Measurements from ENCODE around the gene ANXA7.
"Not testable (repeated sequence)": the region's sequence is repeated elsewhere in the genome, so short reads cannot be mapped to it uniquely, and the experiment has no call there.

Gene ANXA7

DNA sequence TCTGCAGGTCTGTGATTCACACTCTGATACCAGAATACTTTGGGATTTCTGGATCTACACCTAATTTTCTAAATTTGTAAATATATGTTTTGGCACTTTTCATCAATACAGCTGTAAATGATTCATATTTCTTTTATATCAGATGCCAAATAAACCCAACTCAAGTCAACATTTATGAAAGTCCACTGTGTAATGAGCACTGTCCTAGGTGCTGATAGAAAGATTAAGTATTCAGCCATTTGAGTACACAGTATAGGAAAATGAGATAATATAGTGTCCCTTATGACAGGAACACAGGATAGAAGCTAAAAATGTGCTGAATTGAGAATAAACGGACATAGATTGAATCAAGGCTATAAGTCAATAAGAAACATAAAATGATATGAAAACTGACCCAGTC lies 6.4 kb downstream of the ANXA7 start:
- no peak for FAIRE-seq

DNA sequence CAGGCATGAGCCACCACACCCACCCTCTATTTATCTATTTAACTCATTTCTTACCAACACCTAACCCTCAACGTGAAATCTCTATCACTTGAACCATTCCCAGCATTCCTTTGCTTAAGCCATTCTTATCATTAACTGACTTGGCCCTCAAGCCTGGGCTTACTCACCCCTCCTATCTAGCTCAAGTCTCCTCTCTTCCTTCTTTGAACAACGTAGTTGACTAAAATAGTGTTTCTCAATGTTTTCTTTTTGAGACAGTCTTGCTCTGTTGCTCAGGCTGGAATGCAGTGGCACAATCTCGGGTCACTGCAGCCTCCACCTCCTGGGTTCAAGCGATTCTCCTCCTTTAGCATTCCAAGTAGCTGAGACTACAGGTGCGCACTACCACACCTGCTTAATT lies 7.0 kb downstream of the ANXA7 start:
- FAIRE-seq: no peak

DNA sequence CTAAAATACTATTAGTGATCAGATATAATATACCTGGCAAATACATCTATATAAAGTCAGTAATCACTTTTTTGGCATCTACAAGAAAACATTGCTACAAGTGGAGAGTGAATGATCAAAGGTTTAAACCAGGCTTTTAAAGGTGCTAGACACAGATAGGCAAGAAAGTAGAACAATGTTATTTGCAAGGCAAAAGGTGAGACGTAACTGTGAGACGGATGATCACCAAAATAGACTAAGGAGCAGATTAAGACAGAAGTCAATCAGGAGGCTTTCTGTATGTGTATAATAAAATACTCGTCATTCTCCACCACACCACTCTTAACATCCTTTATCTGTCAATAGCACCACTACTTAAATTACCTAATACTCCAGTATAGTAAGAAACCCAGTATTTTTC lies 8.3 kb downstream of the ANXA7 start:
- FAIRE-seq: no peak

DNA sequence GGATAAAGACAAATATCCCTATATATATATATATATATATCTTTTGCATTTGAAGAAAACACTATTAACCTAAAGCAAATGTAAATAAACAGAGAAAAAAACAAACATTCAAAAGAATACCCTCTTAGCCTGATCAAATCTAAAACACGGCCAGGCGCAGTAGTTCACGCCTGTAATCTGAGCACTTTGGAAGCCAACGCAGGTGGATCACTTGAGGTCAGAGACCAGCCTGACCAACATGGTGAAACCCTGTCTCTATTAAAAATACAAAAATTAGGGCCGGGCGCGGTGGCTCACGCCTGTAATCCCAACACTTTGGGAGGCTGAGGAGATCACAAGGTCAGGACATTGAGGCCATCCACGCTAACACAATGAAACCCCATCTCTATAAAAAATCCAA lies 9.2 kb downstream of the ANXA7 start:
- FAIRE-seq: no peak

DNA sequence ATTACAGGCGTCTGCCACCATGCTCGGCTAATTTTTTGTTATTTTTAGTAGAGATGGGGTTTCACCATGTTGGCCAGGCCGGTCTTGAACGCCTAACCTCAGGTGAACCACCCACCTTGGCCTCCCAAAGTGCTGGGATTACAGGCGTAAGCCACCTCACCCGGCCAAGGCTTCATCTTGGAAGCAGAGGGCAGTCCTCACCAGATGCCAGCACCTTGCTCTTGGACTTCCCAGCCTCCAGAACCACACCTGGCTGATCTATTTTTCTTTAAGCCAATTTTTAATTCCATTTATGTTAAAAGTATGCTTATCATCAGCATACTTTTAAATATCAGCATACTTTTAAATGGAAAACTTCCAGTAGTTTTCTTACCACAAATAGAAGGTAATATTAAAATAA lies 12.2 kb downstream of the ANXA7 start:
- no peak for FAIRE-seq

GRCh38 chr10:73399063-73399462 lies 14.8 kb downstream of the ANXA7 start:
- FAIRE-seq: no peak

DNA sequence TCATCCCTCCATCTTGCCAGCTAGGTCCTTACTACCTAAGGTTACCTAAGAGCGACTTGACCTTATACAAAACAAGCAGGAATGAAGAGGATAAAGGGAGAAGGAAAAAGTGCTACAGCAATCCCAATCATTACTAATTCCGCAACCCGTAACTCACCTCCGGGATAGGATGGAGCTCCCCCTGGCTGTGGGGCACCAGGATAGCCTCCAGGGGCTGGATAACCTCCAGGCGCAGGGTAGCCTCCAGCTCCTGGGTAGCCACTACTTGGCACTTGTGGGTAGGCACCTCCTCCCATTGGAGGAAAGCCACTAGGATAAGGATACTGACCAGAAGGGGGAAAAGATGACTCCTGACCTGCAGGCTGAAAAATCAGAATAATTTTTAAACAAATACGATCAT lies 15.8 kb downstream of the ANXA7 start:
- FAIRE-seq: no peak

- not testable (repeated sequence) for FAIRE-seq
Measured at GRCh38 chr10:73394325-73394724, 19.5 kb downstream of the ANXA7 start.

DNA sequence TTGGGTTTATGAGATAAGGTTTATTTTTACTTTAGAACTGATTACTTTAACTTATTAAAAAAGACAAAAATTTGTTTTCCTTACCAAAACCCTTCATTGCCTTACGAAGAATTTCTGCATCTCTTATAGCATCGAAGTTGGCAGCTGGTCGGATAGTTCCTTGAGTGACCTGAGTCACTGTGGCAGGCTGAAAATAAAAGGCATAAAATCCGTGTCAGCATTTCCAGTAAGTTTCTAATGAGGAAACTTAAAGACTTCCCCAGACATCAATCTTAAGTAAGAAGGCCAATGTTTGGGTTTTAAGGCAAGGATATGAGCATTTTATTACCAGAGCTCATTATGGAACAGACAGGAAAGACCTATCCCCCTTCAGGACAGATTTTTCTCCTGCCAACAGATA lies 25.6 kb downstream of the ANXA7 start:
- no peak for FAIRE-seq

- FAIRE-seq: no peak
Measured at GRCh38 chr10:73386583-73386982, 27.3 kb downstream of the ANXA7 start.

DNA sequence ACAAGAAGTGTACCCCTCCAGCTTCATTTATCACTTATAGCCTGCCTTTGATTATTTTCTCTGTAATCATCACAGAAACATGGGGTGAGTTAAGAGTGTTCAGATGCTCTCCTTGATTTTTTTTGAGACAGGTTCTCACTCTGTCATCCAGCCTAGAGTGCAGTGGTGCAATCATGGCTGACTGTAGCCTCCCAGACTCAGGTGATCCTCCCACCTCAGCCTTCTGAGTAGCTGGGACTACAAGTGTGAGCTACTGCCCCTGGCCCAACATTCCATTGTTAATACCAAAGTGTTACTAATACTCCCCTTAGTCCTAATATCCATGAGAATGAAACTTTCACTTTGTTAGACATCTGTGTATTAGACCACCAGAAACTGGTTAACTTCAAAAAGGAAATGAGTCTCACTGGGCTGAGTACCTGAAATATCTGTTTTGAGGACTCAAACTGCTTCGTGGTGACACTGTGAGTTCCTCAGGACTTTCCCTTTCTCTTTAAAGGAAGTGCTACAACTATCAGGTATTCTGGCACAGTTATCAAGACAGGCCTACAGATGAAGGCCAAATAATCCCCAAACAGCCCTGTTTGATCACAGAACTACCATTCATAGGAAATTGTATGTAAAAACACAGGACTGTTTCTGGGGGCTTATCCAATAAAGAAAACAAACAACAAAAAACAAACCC lies 34.7 kb downstream of the ANXA7 start:
- FAIRE-seq: no peak

GRCh38 chr10:73376679-73377078 lies 37.2 kb downstream of the ANXA7 start:
- FAIRE-seq: no peak

DNA sequence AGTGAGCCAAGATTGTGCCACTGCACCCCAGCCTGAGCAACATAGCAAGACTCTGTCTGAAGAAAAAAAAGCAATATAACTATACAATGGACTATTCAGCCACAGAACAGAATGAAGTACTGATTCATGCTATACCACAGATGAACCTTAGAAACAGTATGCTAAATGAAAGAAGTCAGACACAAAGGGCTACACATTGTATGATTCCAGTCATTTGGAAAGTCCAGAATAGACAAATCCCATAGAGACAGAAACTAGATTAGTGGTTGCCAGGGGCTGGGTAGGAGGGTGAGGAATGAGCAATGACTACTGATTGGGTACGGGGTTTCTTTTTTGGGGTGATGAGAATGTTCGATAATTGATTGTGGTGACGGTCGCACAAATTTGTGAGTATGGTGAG lies 45.6 kb downstream of the ANXA7 start:
- FAIRE-seq: no peak

- no peak for FAIRE-seq
Measured at GRCh38 chr10:73366381-73367298, 47.2 kb downstream of the ANXA7 start.

- no peak for FAIRE-seq
Measured at GRCh38 chr10:73364964-73365363, 48.9 kb downstream of the ANXA7 start.

- no peak for FAIRE-seq
Measured at GRCh38 chr10:73359492-73359891, 54.4 kb downstream of the ANXA7 start.

GRCh38 chr10:73358331-73359279 lies 55.3 kb downstream of the ANXA7 start, which contains the start of gene CFAP70:
Gene CFAP70 (minus strand): TSS chr10:73358864. CDS start chr10:73354796, 4,068 bp downstream.
- FAIRE-seq: peak; percentile 96

- FAIRE-seq: no peak
Measured at GRCh38 chr10:73357821-73358220, 56.0 kb downstream of the ANXA7 start.

DNA sequence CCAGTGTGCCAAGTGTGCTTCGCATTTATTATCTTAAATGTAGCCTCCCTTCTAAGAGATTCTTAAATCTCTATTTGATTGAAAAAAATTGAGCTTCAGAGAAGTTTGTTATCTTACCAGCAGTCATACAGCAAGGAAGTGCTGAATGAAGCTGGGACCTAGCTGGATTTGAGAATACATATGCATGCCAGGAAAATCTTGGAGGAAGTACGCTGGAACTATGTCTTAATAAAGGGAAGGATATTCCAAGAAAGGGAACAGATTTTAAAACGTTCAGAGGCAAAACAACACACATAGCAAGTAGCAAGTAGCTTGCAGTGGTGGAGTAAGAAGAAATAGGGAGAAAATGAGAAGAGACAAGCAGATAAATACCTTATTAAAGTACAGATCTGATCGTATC lies 56.7 kb downstream of the ANXA7 start:
- no peak for FAIRE-seq

DNA sequence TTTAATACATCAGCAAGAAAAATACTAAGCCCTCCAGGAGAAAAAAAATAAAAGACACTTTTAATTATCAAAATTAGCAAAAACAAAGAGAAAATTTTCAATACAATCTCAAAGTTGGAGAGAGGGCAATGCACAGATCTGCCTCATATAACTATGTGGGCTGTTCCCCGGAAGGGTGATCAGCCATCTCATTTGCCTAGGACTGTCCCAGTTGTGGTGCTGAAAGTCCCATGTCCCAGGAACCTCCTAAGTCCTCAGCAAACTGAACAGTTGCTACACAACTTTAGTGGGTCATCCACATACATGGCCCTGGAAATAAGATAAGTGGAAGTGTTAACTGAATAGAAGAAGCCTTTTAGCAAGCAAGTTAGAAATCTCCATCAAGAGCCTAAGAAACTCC lies 69.6 kb downstream of the ANXA7 start:
- no peak for FAIRE-seq

DNA sequence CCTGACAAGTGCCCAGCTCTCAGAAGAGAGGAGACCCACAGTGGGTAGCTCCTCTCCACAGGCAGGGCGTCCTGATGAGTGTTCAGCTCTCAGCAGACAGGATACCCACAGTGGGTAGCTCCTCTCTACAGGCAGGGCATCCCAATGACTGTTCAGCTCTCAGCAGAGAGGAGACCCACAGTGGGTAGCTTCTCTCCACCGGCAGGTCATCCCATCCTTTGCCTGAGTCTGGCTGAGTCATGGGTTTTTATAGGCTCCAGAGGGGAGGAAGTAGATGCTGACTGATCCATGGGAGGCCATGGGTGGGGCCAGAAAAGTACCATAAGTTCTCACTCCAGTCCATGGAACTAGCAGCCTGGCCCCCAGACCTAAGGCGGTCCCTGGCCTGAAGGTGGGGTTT lies 73.7 kb downstream of the ANXA7 start:
- no peak for FAIRE-seq

GRCh38 chr10:73339436-73339835 lies 74.4 kb downstream of the ANXA7 start:
- no peak for FAIRE-seq

GRCh38 chr10:73338801-73339368 lies 75.0 kb downstream of the ANXA7 start:
- no peak for FAIRE-seq
